ENCODE measurements around the gene CROCC. TPM values are rescaled to one million over a fixed set of nuclear protein-coding genes. Genes with fewer than 3 reads are reported as not detected.
"Not testable (repeated sequence)": the region's sequence is repeated elsewhere in the genome, so short reads cannot be mapped to it uniquely, and the experiment has no call there.

The CROCC gene
- total and polyA plus RNA-seq, 9 of the 15 experiments (the other 6 are each of a cell fraction or from before 2014, with no cell fraction given), result 0.17 to 15.4 (median 7.6) TPM

GRCh38 chr1:16929146-16930041 lies 7.7 kb downstream of the CROCC start:
- 65% methylated on average over 23 of the region's 24 CpGs for WGBS (ENCODE audit: insufficient coverage, low coverage, missing lambda C conversion rate)
- H3K9ac ChIP-seq (ENCODE audit: insufficient read depth in 1 of 2, low read depth in 2 of 2, low read length in 2 of 2); H2AFZ ChIP-seq (ENCODE audit: low read depth, low read length); DNase-seq (ENCODE audit: extremely low read depth in 1 of 4, low spot score in 3 of 4); H3K27me3 ChIP-seq (ENCODE audit: control insufficient read depth in 2 of 2, insufficient read depth in 2 of 2, low read length in 2 of 2); in situ Hi-C loops (cut with MboI); H3K79me2 ChIP-seq (ENCODE audit: control insufficient read depth, insufficient read depth, low read length); H3K4me2 ChIP-seq (ENCODE audit: insufficient read depth, low read length); H3K9me1 ChIP-seq (ENCODE audit: control insufficient read depth, insufficient read depth, low read length); intact Hi-C loops (cut with micrococcal nuclease); H3K9me3 ChIP-seq (replicated peaks; ENCODE audit: control insufficient read depth, insufficient read depth, low read depth, low read length); H4K20me1 ChIP-seq (replicated peaks; ENCODE audit: control insufficient read depth, insufficient read depth, low read length); BruUV-seq (replicated peaks); H3K27ac ChIP-seq (ENCODE audit: extremely low read depth, low read depth, low read length); FAIRE-seq; H3K36me3 ChIP-seq (ENCODE audit: control insufficient read depth, insufficient read depth, low read length); H3K4me3 ChIP-seq: not testable (repeated sequence)
- ChIA-PET CTCF (ENCODE audit: low intra/inter-chr PET ratio) (interaction anchor here (0.7 kb wide), 1 partner anchor 132 kb away, joined by 3 read pairs; no protein-coding TSS in a partner anchor), POLR2A (interaction anchor here (0.6 to 3.2 kb wide), 4 partner anchors 10 to 24 kb away, joined by 3 to 16 read pairs (median 4); no protein-coding TSS in a partner anchor)
- ATAC-seq, result peak; percentile 14; the same call in 1 of the 3 replicates
- peaks cover 3 to 29% of the 10 kb centered on the region in 2 experiments; a peak in 4 of 5 replicates for H3K4me1 ChIP-seq (replicated peaks in 1 of 2; ENCODE audit: control insufficient read depth in 2 of 2, insufficient read depth in 2 of 2, low read length in 2 of 2)

DNA sequence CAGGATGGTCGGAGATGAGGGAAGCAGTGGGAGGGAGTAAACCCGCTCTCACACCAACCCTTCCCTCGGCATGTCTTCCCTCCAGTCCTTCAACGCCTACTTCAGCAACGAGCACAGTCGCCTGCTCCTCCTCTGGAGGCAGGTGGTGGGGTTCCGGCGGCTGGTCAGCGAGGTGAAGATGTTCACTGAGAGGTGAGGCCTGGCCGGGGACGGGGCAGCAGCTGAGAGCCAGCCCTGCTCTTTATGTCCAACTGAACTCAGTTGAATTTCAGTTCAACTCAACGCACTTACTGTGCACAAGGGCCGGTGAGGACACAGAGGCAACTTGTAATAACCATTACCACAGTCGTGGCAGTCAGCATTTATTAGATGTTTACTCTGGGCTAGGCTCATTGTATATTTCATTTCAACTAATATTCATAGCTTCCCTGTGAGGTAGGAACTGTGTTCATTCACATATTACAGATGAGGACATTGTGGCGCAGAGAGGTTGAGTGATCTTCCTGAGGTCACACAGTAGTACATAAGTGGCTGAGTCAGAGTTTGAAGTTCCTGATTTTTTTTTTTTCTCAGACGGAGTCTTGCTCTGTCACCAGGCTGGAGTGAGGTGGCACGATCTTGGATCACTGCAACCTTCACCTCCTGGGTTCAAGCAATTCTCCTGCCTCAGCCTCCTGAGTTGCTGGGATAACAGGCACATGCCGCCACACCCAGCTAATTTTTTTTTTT lies 9.6 kb downstream of the CROCC start:
- H3K27me3 ChIP-seq (ENCODE audit: control insufficient read depth in 2 of 2, insufficient read depth in 2 of 2, low read length in 2 of 2); in situ Hi-C loops (cut with MboI); FAIRE-seq; H2AFZ ChIP-seq (ENCODE audit: low read depth, low read length); H3K27ac ChIP-seq (ENCODE audit: extremely low read depth, low read depth, low read length); intact Hi-C loops (cut with micrococcal nuclease); H3K9me1 ChIP-seq (ENCODE audit: control insufficient read depth, insufficient read depth, low read length); H3K9ac ChIP-seq (ENCODE audit: insufficient read depth in 1 of 2, low read depth in 2 of 2, low read length in 2 of 2); CTCF ChIA-PET (ENCODE audit: low intra/inter-chr PET ratio); H3K79me2 ChIP-seq (ENCODE audit: control insufficient read depth, insufficient read depth, low read length); H3K4me3 ChIP-seq; DNase-seq (ENCODE audit: extremely low read depth in 1 of 4, low spot score in 3 of 4); H4K20me1 ChIP-seq (replicated peaks; ENCODE audit: control insufficient read depth, insufficient read depth, low read length); H3K9me3 ChIP-seq (replicated peaks; ENCODE audit: control insufficient read depth, insufficient read depth, low read depth, low read length); ATAC-seq; BruUV-seq (replicated peaks); H3K4me2 ChIP-seq (ENCODE audit: insufficient read depth, low read length); H3K36me3 ChIP-seq (ENCODE audit: control insufficient read depth, insufficient read depth, low read length): not testable (repeated sequence)
- peak; percentile 65; the same call in 1 of the 2 replicates for TF ChIP-seq ADNP (tag; IDR thresholded peaks at IDR 0.05)
- TF ChIP-seq NFE2 (IDR thresholded peaks at IDR 0.05; ENCODE audit: low read depth), result 0 out of 2 replicates have a peak, but pooled peaks have one; percentile 17
- TF ChIP-seq ZNF316 (IDR thresholded peaks at IDR 0.05), result peak; percentile 40; the same call in 1 of the 2 replicates
- TF ChIP-seq ATF7 (IDR thresholded peaks at IDR 0.05), result 0 out of 2 replicates have a peak, but pooled peaks have one; percentile 14
- peak; percentile 90 for TF ChIP-seq RBM25 (IDR thresholded peaks at IDR 0.05; ENCODE audit: low read depth, low read length, severe bottlenecking)
- peak; percentile 90 for TF ChIP-seq ZFP36 (IDR thresholded peaks at IDR 0.05; ENCODE audit: low read depth, low read length, partially characterized antibody)
- TF ChIP-seq MAFG (tag; conservative IDR thresholded peaks at IDR 0.05), result peak; percentile 17; the same call in 1 of the 2 replicates
- peak in 1 of 2 experiments; percentile 59; a peak in 1 of 4 replicates for TF ChIP-seq ARNT (IDR thresholded peaks at IDR 0.05)
- TF ChIP-seq SMARCA5 (IDR thresholded peaks at IDR 0.05), result peak; percentile 92
- peak; percentile 96 for TF ChIP-seq BCOR (IDR thresholded peaks at IDR 0.05)
- TF ChIP-seq HDAC2 (IDR thresholded peaks at IDR 0.05), result 0 out of 2 replicates have a peak, but pooled peaks have one; percentile 40
- peak; percentile 56 for TF ChIP-seq BRD9 (IDR thresholded peaks at IDR 0.05; ENCODE audit: low read depth, partially characterized antibody)
- 0 out of 2 replicates have a peak, but pooled peaks have one; percentile 20 for TF ChIP-seq FOSL1 (tag; conservative IDR thresholded peaks at IDR 0.05)
- peak; percentile 47 for TF ChIP-seq ZNF384 (IDR thresholded peaks at IDR 0.05; ENCODE audit: low read depth, low read length)
- TF ChIP-seq KDM1A (IDR thresholded peaks at IDR 0.05), result peak in 1 of 2 experiments; percentile 59; a peak in 1 of 4 replicates
- WGBS (ENCODE audit: insufficient coverage, low coverage, missing lambda C conversion rate), result 63% methylated on average over 17 of the region's 18 CpGs
- POLR2A ChIA-PET, result interaction anchor here (1.7 to 3.2 kb wide), 2 partner anchors 10 to 26 kb away, joined by 5 to 16 read pairs; partner anchors contain the start of gene CROCC
- peaks cover 3 to 29% of the 10 kb centered on the region in 2 experiments; a peak in 4 of 5 replicates for H3K4me1 ChIP-seq (replicated peaks in 1 of 2; ENCODE audit: control insufficient read depth in 2 of 2, insufficient read depth in 2 of 2, low read length in 2 of 2)
